GM19240 (cell line): ENCODE results near the gene TAB2.
"Not testable (repeated sequence)": the region's sequence is repeated elsewhere in the genome, so short reads cannot be mapped to it uniquely, and the experiment has no call there.

Experiments used
- DNase-seq: peaks from one replicate; pipeline ENCODE4 v3.0.0; 2011; ENCODE audit warnings: low spot score; ENCODE audit not compliant: insufficient read length

The TAB2 gene

GRCh38 chr6:149441740-149442139, 124.2 kb downstream of the TAB2 start:
- no peak for DNase-seq

GRCh38 chr6:149443411-149444181, 126.1 kb downstream of the TAB2 start:
- DNase-seq = no peak

GRCh38 chr6:149444360-149445094, 127.0 kb downstream of the TAB2 start:
- DNase-seq = not testable (repeated sequence)

- no peak for DNase-seq
Measured at GRCh38 chr6:149445095-149445466, 127.6 kb downstream of the TAB2 start.

GRCh38 chr6:149445573-149445972, 128.1 kb downstream of the TAB2 start:
- no peak for DNase-seq

GRCh38 chr6:149446791-149447376, 129.4 kb downstream of the TAB2 start:
- no peak for DNase-seq

GRCh38 chr6:149448821-149449453, 131.4 kb downstream of the TAB2 start:
- no peak for DNase-seq

GRCh38 chr6:149449831-149450678, 132.5 kb downstream of the TAB2 start:
- no peak for DNase-seq

- no peak for DNase-seq
Measured at GRCh38 chr6:149450679-149451375, 133.3 kb downstream of the TAB2 start.

- no peak for DNase-seq
Measured at GRCh38 chr6:149451376-149452036, 134.0 kb downstream of the TAB2 start.

GRCh38 chr6:149452037-149452939, 134.8 kb downstream of the TAB2 start:
- no peak for DNase-seq

- no peak for DNase-seq
Measured at GRCh38 chr6:149453597-149454345, 136.3 kb downstream of the TAB2 start.

- DNase-seq = no peak
Measured at GRCh38 chr6:149454346-149454848, 136.9 kb downstream of the TAB2 start.

GRCh38 chr6:149455031-149455732, 137.7 kb downstream of the TAB2 start:
- DNase-seq = no peak

- no peak for DNase-seq
Measured at GRCh38 chr6:149456311-149457021, 139.0 kb downstream of the TAB2 start.

- DNase-seq = no peak
Measured at GRCh38 chr6:149457316-149457884, 139.9 kb downstream of the TAB2 start.
